Astrocyte (in vitro differentiated cells and primary cell): ENCODE measurements around the gene ASB3. TPM values are rescaled to one million over a fixed set of nuclear protein-coding genes. Genes with fewer than 3 reads are reported as not detected.

Source experiments
- DNase-seq: peaks from one replicate; pipeline ENCODE4 v3.0.0-alpha.2; 2010; ENCODE audit warnings: low read depth
- FAIRE-seq: peaks from 2 replicates; lab custom pipeline; 2011; peaks lifted over from hg19 to GRCh38; lab: Jason Lieb, UNC
- H2AFZ ChIP-seq: 2 replicates; pipeline ENCODE4 v1.6.0; 2012; ENCODE audit warnings: low read depth, low read length, inconsistent platforms
- H3K27ac ChIP-seq: 2 replicates; pipeline ENCODE4 v1.5.1; 2011; ENCODE audit warnings: low read depth, low read length, inconsistent platforms
- H3K27me3 ChIP-seq: 2 replicates; pipeline ENCODE4 v1.6.0; 2011; ENCODE audit warnings: low read length, inconsistent platforms; ENCODE audit not compliant: insufficient read depth
- H3K36me3 ChIP-seq: 2 replicates; pipeline ENCODE4 v1.5.1; 2011; ENCODE audit warnings: low read length, inconsistent platforms; ENCODE audit not compliant: insufficient read depth
- H3K4me1 ChIP-seq: 2 replicates; pipeline ENCODE4 v1.5.1; 2011; ENCODE audit warnings: low read length, inconsistent platforms; ENCODE audit not compliant: insufficient read depth
- H3K4me2 ChIP-seq: 2 replicates; pipeline ENCODE4 v1.6.0; 2012; ENCODE audit warnings: low read length, inconsistent platforms
- H3K4me3 ChIP-seq: 2 replicates; pipeline ENCODE4 v1.5.1; 2011; ENCODE audit warnings: low read depth, mild to moderate bottlenecking, low read length, inconsistent platforms; ENCODE audit not compliant: insufficient read depth
- H3K79me2 ChIP-seq: 2 replicates; pipeline ENCODE4 v1.6.0; 2012; ENCODE audit warnings: mild to moderate bottlenecking, low read length, inconsistent platforms; ENCODE audit not compliant: insufficient read depth
- H3K9ac ChIP-seq: 2 replicates; pipeline ENCODE4 v1.6.0; 2012; ENCODE audit warnings: mild to moderate bottlenecking, low read length, inconsistent platforms
- H3K9me3 ChIP-seq: 2 replicates; pipeline ENCODE4 v1.5.1; 2012; ENCODE audit warnings: low read depth, mild to moderate bottlenecking, low read length, inconsistent platforms; ENCODE audit not compliant: insufficient read depth
- H4K20me1 ChIP-seq: 2 replicates; pipeline ENCODE4 v1.6.0; 2012; ENCODE audit warnings: low read length, inconsistent platforms; ENCODE audit not compliant: insufficient read depth
- H3K27ac Mint-ChIP-seq: one replicate; pipeline ENCODE4 v1.8.0; 2021; ENCODE audit warnings: mild to moderate bottlenecking, mixed read lengths; ENCODE audit not compliant: unreplicated experiment
- H3K27me3 Mint-ChIP-seq: one replicate; pipeline ENCODE4 v1.8.0; 2021; ENCODE audit warnings: low read depth, mixed read lengths; ENCODE audit not compliant: unreplicated experiment
- H3K36me3 Mint-ChIP-seq: one replicate; pipeline ENCODE4 v1.8.0; 2021; ENCODE audit warnings: low read depth, mixed read lengths; ENCODE audit not compliant: unreplicated experiment
- H3K4me1 Mint-ChIP-seq: one replicate; pipeline ENCODE4 v1.8.0; 2021; ENCODE audit warnings: low read depth, mixed read lengths; ENCODE audit not compliant: unreplicated experiment
- H3K4me3 Mint-ChIP-seq: one replicate; pipeline ENCODE4 v1.8.0; 2021; ENCODE audit warnings: mild to moderate bottlenecking, moderate library complexity, mixed read lengths; ENCODE audit not compliant: unreplicated experiment
- H3K9me3 Mint-ChIP-seq: one replicate; pipeline ENCODE4 v1.8.0; 2021; ENCODE audit warnings: mild to moderate bottlenecking, mixed read lengths; ENCODE audit not compliant: unreplicated experiment
- CTCF ChIP-seq: IDR thresholded peaks from 2 replicates; pipeline ENCODE4 v1.5.1; 2011; ENCODE audit warnings: low read depth, mild to moderate bottlenecking, inconsistent platforms, low read length, moderate library complexity; ENCODE audit not compliant: insufficient read depth
- EZH2 ChIP-seq: IDR thresholded peaks from 2 replicates; pipeline ENCODE4 v1.6.1; 2012; ENCODE audit warnings: mild to moderate bottlenecking, low read length, inconsistent platforms; ENCODE audit not compliant: insufficient read depth
- total RNA-seq: library from RNA; stranded (reverse); gene quantifications from 2 replicates; pipeline ENCODE4 v1.2.1, GENCODE V29; 2021

Gene ASB3
- total RNA-seq, 1 donor from 2014 or later: 26.4 TPM

- Histone ChIP-seq H3K9ac (no peak overlapping the region), H3K36me3 (no peaks in the 10 kb centered on the region), H3K79me2 (no peaks in the 10 kb centered on the region), H3K27ac (no peak overlapping the region), H3K27me3 (no peaks in the 10 kb centered on the region), H3K4me3 (no peak overlapping the region), H3K9me3 (no peaks in the 10 kb centered on the region), H2AFZ (no peak overlapping the region), H3K4me2 (no peak overlapping the region), H4K20me1 (no peaks in the 10 kb centered on the region), H3K4me1 (no peaks in the 10 kb centered on the region)
- H3K27me3 Mint-ChIP-seq: no peaks in the 10 kb centered on the region
- no peak overlapping the region for H3K27ac Mint-ChIP-seq
- H3K9me3 Mint-ChIP-seq: no peaks in the 10 kb centered on the region
- no peak for FAIRE-seq
- no peak for TF ChIP-seq EZH2
- no peak for TF ChIP-seq CTCF
- no peaks in the 10 kb centered on the region for H3K36me3 Mint-ChIP-seq
- no peak overlapping the region for H3K4me3 Mint-ChIP-seq
- H3K4me1 Mint-ChIP-seq: no peaks in the 10 kb centered on the region
- no peak for DNase-seq
These were observed 145.5 kb downstream of the ASB3 start for GRCh38 chr2:53641290-53641689.

GRCh38 chr2:53640466-53640865, 146.3 kb downstream of the ASB3 start:
- H3K4me1 Mint-ChIP-seq: no peaks in the 10 kb centered on the region
- no peak overlapping the region for H3K4me3 ChIP-seq
- no peaks in the 10 kb centered on the region for H3K27me3 Mint-ChIP-seq
- no peak overlapping the region for H3K4me2 ChIP-seq
- TF ChIP-seq EZH2 (no peak), CTCF (no peak)
- H3K27me3 ChIP-seq: no peaks in the 10 kb centered on the region
- H4K20me1 ChIP-seq: no peaks in the 10 kb centered on the region
- DNase-seq (peak; percentile 60), FAIRE-seq (no peak)
- no peak overlapping the region for H3K4me3 Mint-ChIP-seq
- no peaks in the 10 kb centered on the region for H3K9me3 Mint-ChIP-seq
- no peaks in the 10 kb centered on the region for H3K36me3 Mint-ChIP-seq
- no peaks in the 10 kb centered on the region for H3K4me1 ChIP-seq
- H3K36me3 ChIP-seq: no peaks in the 10 kb centered on the region
- H3K27ac ChIP-seq: no peak overlapping the region
- no peak overlapping the region for H3K9ac ChIP-seq
- no peak overlapping the region for H3K27ac Mint-ChIP-seq
- no peaks in the 10 kb centered on the region for H3K79me2 ChIP-seq
- no peak overlapping the region for H2AFZ ChIP-seq
- H3K9me3 ChIP-seq: no peaks in the 10 kb centered on the region

- H3K4me1 Mint-ChIP-seq: peaks cover 7% of the 10 kb centered on the region
- TF ChIP-seq CTCF (no peak), EZH2 (no peak)
- H3K9me3 Mint-ChIP-seq: no peaks in the 10 kb centered on the region
These were observed 150.2 kb downstream of the ASB3 start for GRCh38 chr2:53636596-53636995.

More at GRCh38 chr2:53636596-53636995, 150.2 kb downstream of the ASB3 start:
- no peaks in the 10 kb centered on the region for H3K79me2 ChIP-seq
- H3K4me3 ChIP-seq: no peak overlapping the region
- H2AFZ ChIP-seq: no peak overlapping the region
- no peak overlapping the region for H3K9ac ChIP-seq
- DNase-seq (peak; percentile 7), FAIRE-seq (no peak)
- Mint-ChIP-seq H3K27me3 (no peaks in the 10 kb centered on the region), H3K4me3 (no peak overlapping the region), H3K27ac (no peak overlapping the region), H3K36me3 (no peaks in the 10 kb centered on the region)
- H3K27me3 ChIP-seq: no peaks in the 10 kb centered on the region
- no peaks in the 10 kb centered on the region for H3K36me3 ChIP-seq
- no peaks in the 10 kb centered on the region for H3K4me1 ChIP-seq
- H3K4me2 ChIP-seq: no peak overlapping the region
- H3K27ac ChIP-seq: no peak overlapping the region
- no peaks in the 10 kb centered on the region for H3K9me3 ChIP-seq
- no peaks in the 10 kb centered on the region for H4K20me1 ChIP-seq
